Measurements from ENCODE around the gene NANOGP8. TPM values are rescaled to one million over a fixed set of nuclear protein-coding genes. Genes with fewer than 3 reads are reported as not detected.

Gene NANOGP8
- polyA plus RNA-seq, 1 donor: not detected

GRCh38 chr15:35058534-35059054 is 26.5 kb downstream of the NANOGP8 start:
- no peak for DNase-seq

- no peak for DNase-seq
These were observed 29.5 kb downstream of the NANOGP8 start for GRCh38 chr15:35055416-35056105.

GRCh38 chr15:35054380-35054779 is 30.7 kb downstream of the NANOGP8 start:
- DNase-seq: no peak

- no peak for DNase-seq
These were observed 37.1 kb downstream of the NANOGP8 start for GRCh38 chr15:35047996-35048395.

- DNase-seq: no peak
These were observed 37.6 kb downstream of the NANOGP8 start for GRCh38 chr15:35047528-35047927.

GRCh38 chr15:35043373-35044095 is 41.6 kb downstream of the NANOGP8 start:
- DNase-seq: no peak

- no peak for DNase-seq
These were observed 44.5 kb downstream of the NANOGP8 start for GRCh38 chr15:35040339-35041255.

- no peak for DNase-seq
These were observed 46.3 kb downstream of the NANOGP8 start for GRCh38 chr15:35038626-35039451.

Other genes with a start within 250 kb of the NANOGP8 start
- 17.6 TPM for gene AQR, start 115.6 kb downstream of the NANOGP8 start, polyA plus RNA-seq (ENCODE audit: insufficient read length)
- gene ZNF770, start 97.0 kb downstream of the NANOGP8 start, polyA plus RNA-seq (ENCODE audit: insufficient read length): 22.7 TPM

Measured in hindlimb muscle (tissue), 1 donor.